Stimulated activated CD8-positive, alpha-beta memory T cell treated with anti-CD3 and anti-CD28 coated beads, Interleukin-15, amount 100 ng/mL, for 4 hours (primary cell): Measurements from ENCODE around the gene AGAP1.

ENCODE experiments used
- DNase-seq, 2 donors: peaks; one replicate each; pipeline ENCODE4 v3.0.0-alpha.2; 2020; ENCODE audit warnings: low read depth in 2 of 2

The AGAP1 gene

GRCh38 chr2:235992024-235992423 is 498.2 kb downstream of the AGAP1 start:
- DNase-seq: no peak

GRCh38 chr2:235996419-235996818 is 502.6 kb downstream of the AGAP1 start:
- DNase-seq: no peak

- no peak for DNase-seq
Measured at GRCh38 chr2:235999011-235999410, 505.2 kb downstream of the AGAP1 start.

GRCh38 chr2:236001166-236001828 is 507.5 kb downstream of the AGAP1 start:
- no peak for DNase-seq

DNA sequence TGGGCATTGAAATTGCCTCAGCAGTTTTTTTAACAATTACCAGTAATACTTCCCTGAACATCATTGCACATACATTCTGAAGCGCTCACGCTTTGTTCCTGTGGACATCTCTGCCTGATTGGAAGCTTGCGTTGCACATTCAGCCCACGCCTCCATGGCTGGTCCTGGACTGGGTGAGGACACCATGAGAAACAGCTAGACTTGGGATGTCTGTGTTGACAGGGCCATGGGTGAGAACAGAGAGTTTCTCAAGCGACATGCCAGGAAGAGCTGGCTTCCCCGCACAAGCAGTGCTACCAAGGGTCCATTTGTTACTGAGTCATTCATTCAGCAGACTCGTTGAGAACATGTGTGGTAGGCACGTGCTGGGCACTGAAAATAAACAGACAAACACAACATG is 508.0 kb downstream of the AGAP1 start:
- no peak for DNase-seq

DNA sequence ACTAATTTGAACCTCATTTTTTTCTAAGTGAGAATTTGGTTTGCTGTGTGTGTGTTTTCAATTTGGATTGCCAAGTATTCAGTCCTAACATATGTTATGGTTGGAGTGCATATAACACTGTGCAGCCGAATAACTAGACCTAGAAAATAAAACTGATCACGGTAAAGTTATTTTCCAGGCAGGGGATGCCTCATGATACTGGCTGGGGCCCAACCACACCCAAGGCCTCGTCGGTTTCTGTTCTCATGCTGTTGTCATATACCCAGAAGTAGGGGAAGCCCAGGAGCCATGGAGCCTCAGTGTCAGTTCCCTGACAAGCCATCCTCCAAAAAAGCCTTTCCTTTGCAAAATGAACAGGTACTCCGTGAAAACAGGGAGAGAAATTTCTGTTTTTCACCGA is 514.2 kb downstream of the AGAP1 start:
- DNase-seq: no peak

DNA sequence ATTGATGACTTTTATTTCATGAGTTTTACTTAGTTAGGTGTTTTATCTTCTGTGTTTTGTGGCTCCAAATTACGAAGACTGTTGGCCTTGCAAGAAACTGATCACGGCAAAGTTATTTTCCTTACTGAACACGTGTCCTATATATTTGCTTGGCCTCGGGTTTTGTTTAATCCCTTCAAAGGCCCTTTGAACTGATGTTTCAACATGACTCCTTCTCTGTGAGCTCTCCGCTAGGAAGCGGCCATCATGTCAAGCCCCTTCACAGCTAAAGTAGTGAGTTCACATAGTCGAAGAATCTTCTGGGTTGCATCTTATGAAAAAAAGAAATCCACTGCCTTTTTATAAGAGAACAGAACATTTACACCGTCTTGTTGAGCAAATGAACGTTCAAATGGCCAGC is 515.0 kb downstream of the AGAP1 start:
- no peak for DNase-seq

DNA sequence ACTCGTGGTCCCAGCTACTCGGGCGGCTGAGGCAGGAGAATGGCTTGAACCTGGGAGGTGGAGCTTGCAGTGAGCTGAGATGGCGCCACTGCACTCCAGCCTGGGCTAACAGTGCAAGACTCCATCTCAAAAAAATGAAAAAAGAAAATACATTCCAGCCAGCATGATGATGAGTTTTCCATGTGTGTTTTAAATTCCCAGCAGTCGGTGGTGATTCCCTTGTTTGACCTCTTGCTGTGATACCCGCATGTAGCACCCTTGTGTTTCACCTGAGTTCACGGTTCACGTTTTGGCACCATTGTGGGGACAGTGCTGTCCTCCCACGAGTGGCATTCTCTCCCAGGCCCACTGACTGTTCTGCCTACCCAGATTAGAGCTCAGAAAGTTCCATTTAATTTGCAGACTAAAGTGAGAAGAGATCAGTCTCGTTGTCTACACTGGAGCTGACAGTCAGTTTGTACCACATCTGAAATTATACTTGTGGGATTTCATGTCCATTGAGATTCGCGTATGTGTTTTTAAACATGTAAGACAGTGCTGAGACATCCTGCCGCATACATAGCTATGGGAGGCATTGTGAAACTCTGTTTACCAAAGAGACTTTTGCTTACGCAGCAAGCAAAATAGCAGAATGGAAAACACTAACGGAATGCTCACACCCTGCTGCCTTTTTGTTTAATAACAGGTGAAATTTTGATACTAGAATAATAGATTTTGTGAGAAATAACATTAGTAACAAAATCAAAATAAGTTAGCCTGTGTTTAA is 517.3 kb downstream of the AGAP1 start:
- DNase-seq: no peak

GRCh38 chr2:236012155-236012554 is 518.3 kb downstream of the AGAP1 start:
- no peak for DNase-seq

GRCh38 chr2:236014408-236015131 is 520.7 kb downstream of the AGAP1 start:
- DNase-seq: no peak

- no peak for DNase-seq
Measured at GRCh38 chr2:236015171-236015570, 521.3 kb downstream of the AGAP1 start.

DNA sequence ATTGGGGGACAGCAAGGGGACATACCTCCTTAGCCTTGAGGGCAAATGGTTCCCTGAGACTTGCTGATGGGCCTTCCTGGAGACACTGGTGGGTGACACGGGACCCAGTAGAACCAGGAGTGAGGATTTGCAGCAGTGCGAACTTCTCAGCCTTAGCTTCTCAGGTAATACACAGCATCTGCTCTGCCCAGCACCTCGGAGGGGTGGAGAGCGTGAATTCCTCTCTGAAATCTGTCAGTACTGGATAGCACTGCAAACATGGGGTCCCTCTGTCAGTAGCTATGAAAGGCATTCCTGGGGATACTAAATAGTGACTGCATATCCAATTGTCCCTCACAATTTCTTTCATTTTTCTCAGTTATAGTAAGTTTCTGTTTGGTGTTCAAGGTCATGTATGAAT is 522.7 kb downstream of the AGAP1 start:
- no peak for DNase-seq

DNA sequence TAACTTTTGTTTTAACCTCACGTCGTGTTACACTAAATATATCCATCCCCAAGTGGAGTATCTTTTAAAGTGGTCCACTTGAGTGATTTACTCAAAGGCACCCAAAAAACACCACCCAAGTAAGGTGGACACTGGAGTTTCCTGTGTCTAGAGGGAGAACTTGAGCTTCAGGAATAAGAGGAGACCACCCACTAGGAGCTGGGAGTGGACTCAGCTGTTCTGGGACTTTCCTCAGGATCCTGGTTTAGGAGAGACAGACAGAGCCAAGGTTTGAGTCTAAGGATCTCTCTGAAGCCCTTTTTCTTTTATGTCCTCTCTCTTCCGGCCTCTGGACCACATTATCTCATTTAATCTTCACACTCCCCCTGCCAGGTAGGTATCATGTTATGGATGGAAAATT is 523.6 kb downstream of the AGAP1 start:
- DNase-seq: no peak

DNA sequence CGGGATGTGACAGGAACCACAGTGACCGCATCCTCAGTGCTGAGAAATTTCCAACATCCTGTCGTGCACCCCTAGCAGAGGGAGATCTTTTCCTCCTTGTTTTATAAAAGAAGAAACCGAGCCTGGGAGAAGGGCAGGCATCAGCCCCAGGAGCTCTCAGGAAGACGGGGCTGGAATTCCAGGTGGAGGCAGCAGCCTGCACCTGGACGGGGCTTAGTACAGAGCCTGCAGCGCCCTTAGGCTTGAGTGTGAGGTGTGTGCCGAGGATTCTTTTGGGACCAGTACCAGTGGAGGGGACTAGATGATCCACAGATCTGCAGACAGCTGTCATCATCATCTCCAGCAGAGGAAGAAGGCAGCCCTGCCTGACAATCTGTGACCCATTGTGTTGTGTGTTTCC is 525.6 kb downstream of the AGAP1 start:
- DNase-seq: no peak

DNA sequence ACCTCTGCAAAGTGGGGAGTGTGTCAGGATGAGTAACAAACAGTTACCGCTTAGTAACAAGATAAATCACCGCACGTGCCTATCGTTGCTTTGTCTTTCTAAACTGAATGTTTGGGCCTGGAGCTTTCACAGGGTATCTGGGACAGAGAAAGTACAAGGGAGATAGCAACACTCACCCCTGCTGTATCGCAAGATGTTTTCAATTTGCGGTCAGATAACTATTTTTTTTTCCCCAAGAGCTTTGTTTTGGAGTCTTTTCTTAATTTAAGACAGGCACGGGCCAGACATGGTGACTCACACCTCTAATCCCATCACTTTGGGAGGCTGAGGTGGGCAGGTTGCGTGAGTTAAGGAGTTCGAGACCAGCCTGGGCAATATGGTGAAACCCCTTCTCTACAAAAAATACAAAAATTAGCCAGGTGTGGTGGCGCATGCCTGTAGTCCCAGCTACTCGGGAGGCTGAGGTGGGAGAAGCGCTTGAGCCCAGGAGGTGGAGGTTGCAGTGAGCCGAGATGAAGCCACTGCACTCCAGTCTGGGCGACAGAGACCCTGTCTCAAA is 527.7 kb downstream of the AGAP1 start:
- DNase-seq: no peak

DNA sequence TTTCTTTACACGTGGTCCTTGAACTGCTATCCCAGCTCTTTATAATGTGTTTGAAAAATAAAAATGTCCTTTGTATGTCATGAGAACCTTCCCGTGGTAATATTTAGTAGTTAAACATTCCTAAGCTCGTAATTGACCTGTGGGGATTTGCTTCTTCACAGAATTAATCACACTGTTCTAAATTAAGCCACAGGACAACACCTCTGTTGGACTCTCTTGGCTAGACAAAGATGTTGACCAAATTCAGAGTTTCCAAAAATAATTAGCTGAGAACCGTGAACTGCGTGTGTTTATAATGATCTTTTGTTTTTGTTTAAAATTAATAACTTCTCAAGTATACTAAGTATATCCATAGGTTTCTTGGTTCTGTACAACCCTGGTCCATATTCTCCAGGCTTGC is 528.3 kb downstream of the AGAP1 start:
- no peak for DNase-seq

DNA sequence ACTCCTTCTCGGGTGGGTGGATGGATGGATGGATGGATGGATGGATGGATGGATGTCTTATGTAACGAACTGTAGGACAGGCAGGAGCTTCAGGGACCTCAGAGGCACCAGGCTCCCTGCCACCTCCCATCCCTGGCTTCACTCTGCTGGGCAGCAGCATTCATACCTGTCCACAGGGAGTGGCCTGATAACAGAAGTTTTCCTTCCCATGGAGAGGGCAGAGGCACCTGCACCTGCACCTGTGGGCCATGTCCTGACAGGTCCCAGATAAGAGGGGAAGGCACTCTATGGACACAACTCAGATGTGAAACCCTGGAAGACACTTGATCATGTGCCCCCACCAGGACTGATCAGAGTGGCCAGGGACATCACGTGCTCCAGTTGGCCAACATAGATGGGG is 532.0 kb downstream of the AGAP1 start:
- DNase-seq: no peak

DNA sequence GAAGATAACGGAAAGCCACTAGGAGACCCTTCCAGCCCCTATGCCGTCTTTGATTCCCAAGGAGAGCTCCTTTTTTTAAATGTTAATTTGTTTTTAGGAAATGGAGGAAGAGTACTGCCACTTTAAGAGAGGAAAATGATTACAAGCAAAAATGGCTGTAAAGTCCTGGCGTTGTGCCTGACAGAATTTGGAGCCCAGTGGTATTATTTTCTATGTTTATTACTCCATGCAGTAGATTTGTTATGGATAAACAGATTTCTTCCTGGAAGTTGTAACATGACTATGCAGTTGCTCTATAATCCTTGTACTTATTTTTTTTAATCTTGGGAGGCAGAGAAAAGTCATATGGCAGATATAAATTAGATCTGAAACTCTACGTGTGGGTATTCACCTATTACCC is 533.0 kb downstream of the AGAP1 start:
- DNase-seq: no peak

DNA sequence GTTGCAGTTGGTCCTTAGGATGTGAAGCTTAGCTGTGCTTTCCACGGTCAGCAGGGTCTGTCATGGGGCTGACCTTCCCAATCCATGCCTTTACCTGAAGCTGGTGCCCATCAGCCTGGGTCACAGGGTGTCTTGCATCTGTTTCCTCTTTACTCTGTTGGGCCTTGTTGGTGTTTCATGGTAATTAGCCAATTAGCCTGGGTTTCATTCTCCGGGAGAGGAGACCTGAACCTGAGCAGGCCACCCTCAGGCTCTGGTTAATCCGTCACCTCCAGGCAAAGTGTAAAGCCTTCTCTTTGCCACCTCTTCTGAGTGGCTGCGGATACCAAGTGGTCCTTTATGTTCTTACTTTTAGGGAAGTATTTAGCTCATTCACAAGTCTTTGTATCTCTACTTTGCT is 534.2 kb downstream of the AGAP1 start:
- no peak for DNase-seq

DNA sequence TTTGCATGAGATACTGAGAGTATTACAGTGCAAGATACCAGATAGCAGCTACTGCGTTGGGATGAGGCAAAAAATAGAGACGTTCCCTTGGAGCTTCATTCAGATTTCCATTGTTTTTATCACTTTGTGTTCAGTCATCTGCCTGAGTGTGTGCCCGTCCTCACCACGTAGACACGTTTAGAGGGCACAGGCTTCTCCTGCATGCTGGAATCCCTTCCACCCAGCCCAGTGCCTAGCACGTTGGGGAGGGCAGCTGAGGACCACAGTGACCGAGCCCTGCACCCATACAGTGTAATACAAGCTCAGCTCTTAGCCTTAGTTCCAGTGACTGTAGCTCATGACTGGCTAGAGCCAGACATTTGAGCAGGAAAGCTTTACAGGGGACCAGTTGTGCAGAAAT is 539.6 kb downstream of the AGAP1 start:
- DNase-seq: no peak

DNA sequence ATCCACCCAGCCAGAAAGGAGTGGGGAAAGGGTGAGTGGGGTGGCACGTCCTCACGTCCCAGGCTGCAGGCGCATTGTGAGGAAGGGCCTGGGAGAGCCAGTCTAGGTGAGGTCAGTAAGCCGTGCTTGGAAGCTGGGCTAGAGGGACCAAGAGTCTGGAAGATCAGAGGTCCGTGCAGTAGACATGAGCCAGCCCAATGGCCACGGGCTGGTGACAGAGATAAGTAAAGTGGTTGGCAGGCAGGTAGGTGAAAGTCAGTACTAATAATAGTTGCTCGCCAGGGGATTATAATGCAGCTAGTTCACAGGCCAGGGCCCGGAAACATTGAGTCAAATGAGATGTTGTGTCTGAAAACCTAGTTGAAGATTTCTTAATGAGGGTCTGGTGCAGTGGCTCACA is 541.1 kb downstream of the AGAP1 start:
- DNase-seq: no peak

DNA sequence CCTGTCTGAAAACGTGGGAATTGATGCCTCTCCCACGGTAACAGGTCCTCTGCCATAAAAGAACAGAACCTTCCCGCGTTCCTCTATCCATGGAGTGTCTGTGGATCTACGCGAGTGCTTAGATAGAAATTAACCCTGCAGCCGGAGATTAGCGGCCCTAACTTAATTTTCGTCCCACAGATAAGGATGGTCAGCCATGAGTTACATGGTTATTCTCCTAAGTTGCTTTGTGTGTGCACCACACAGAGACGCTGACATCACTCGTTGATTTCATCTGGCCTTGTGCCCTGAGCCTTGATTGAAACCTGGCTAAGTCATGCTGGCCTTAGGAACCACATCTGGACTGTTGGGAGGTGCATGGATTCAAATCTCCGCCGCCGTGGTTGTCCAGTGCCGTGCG is 542.2 kb downstream of the AGAP1 start:
- DNase-seq: no peak

DNA sequence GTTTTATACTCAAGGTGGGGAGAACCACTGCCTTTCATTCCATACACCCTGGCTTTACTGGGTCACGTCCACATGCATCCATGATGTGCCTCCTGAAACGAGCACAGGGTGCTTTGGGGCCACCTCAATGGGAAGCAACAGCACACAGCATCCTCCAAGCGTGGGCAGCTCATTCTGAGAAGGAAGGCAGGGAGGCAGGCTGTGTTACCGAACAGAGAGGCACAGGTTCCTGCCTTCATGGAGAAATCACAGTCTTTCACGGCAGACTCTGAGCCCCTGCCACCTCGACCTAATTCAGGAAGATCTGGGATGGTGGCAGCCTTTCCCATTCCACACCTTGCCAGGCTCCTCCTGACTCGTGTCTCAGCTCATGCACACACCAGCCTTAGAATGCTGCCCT is 544.3 kb downstream of the AGAP1 start:
- no peak for DNase-seq
